Measurements from ENCODE around the gene ZNF282. TPM values are rescaled to one million over a fixed set of nuclear protein-coding genes. Genes with fewer than 3 reads are reported as not detected.

ZNF282 gene
- total and polyA plus RNA-seq, 5 experiments from 2014 or later, result 0.66 to 19.5 (median 1.1) TPM

- Mint-ChIP-seq H3K4me1 (peaks cover 18 to 39% (median 36%) of the 10 kb centered on the region in 4 donors), H3K27me3 (no peaks in the 10 kb centered on the region), H3K9me3 (no peaks in the 10 kb centered on the region), H3K36me3 (peaks cover 0 to 33% (median 15%) of the 10 kb centered on the region in 3 donors), H3K4me3 (peak overlapping the region; percentile 83 to 93 (median 91)), H3K27ac (peak overlapping the region; percentile 74 to 95 (median 88))
- DNase-seq, result peak in 1 of 10 donors; percentile 6
- POLR2A ChIA-PET, result interaction anchor here (1.3 kb wide), 1 partner anchor 33 kb away, joined by 3 read pairs; no protein-coding TSS in a partner anchor
- ATAC-seq, result peak; percentile 2 to 4
These were observed 1.4 kb downstream of the ZNF282 start for GRCh38 chr7:149196705-149197171.

DNA sequence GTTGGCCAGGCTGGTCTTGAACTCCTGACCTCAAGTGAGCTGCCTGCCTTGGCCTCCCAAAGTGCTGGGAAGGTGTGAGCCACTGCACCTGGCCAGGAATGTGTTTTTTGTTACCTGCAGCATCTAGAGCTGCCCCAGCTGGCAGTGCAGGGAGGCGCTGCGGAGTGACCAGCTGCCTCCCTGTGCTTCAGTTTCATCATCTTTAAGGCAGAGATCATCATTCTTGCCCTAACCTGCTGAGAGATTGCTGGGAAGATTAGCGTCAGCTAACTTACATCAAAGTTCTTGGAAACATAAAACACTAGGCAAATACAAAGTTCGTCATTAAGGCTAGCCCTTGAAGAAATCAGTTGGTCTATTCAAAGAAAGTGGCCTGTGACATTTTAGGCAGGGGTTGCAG, 2.3 kb downstream of the ZNF282 start:
- H3K9me3 Mint-ChIP-seq, result no peaks in the 10 kb centered on the region
- ATAC-seq, result no peak
- H3K4me3 Mint-ChIP-seq, result peak overlapping the region in 6 of 10 donors; percentile 24 to 93 (median 67)
- DNase-seq, result no peak
- H3K27me3 Mint-ChIP-seq, result no peaks in the 10 kb centered on the region
- H3K36me3 Mint-ChIP-seq, result peaks cover 0 to 42% (median 15%) of the 10 kb centered on the region in 3 donors
- POLR2A ChIA-PET, result interaction anchor here (1.1 to 1.3 kb wide), 2 partner anchors 49 to 71 kb away, joined by 3 to 5 read pairs; no protein-coding TSS in a partner anchor
- H3K4me1 Mint-ChIP-seq, result peaks cover 20 to 37% (median 34%) of the 10 kb centered on the region in 4 donors
- H3K27ac Mint-ChIP-seq, result peak overlapping the region in 5 of 10 donors; percentile 11 to 90 (median 81)

DNA sequence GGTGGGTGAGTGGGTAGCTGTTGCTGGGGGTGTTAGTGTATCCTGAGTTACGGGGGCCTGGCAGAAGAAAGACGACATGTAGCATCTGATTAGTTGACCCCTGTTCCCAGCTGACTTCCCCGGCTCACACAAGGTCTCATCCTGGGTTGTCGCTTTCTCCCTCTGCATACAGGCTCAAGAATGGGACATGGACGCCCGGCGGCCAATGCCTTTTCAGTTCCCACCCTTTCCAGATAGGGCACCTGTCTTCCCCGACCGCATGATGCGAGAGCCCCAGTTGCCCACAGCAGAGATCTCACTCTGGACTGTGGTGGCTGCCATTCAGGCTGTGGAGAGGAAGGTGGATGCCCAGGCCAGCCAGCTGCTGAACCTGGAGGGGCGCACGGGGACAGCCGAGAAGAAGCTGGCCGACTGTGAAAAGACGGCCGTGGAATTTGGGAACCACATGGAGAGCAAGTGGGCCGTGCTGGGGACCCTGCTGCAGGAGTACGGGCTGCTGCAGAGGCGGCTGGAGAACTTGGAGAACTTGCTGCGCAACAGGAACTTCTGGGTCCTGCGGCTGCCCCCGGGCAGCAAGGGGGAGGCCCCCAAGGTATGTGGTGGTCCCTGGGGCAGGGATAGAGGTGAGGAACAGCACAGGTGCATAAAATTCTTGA, 2.9 kb downstream of the ZNF282 start:
- no peaks in the 10 kb centered on the region for H3K9me3 Mint-ChIP-seq
- POLR2A ChIA-PET, result interaction anchor here (0.6 to 1.3 kb wide), 3 partner anchors 43 to 72 kb away, joined by 3 to 5 read pairs (median 3); no protein-coding TSS in a partner anchor
- no peak for ATAC-seq
- H3K36me3 Mint-ChIP-seq, result peaks cover 0 to 49% (median 19%) of the 10 kb centered on the region in 3 donors
- peak overlapping the region in 5 of 10 donors; percentile 8 to 85 (median 13) for H3K27ac Mint-ChIP-seq
- no peaks in the 10 kb centered on the region for H3K27me3 Mint-ChIP-seq
- DNase-seq, result no peak
- H3K4me1 Mint-ChIP-seq, result peaks cover 23 to 41% (median 34%) of the 10 kb centered on the region in 4 donors
- H3K4me3 Mint-ChIP-seq, result peak overlapping the region in 2 of 10 donors; percentile 34 to 43

- Mint-ChIP-seq H3K27me3 (no peaks in the 10 kb centered on the region), H3K27ac (peak overlapping the region in 3 of 10 donors; percentile 32 to 80 (median 37)), H3K9me3 (no peaks in the 10 kb centered on the region), H3K4me1 (peaks cover 29 to 47% (median 32%) of the 10 kb centered on the region in 4 donors), H3K4me3 (peak overlapping the region in 3 of 10 donors; percentile 15 to 60 (median 28)), H3K36me3 (peaks cover 0 to 59% (median 22%) of the 10 kb centered on the region in 3 donors)
- DNase-seq (no peak), ATAC-seq (no peak)
- POLR2A ChIA-PET, result no interaction called here
These were observed 4.1 kb downstream of the ZNF282 start for GRCh38 chr7:149199234-149199995.

DNA sequence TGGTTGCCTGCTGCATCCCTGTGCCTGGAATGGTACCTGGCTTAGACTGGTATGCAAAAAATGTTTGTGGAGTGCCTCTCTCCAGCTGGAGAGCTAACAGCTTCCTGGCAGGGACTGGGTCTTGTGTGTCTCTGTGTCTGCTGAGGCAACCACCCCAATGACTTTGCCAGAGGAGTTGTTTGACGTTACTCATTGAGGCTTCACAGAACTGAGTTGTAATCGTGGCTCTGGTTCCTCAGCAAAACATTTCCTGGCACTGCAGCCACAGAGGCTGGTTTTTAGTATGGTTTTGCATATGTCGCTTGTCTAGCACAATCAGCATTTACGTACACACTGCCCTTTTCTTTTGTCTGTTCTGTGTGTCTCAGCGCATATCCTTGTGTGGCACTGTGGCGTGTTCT, 7.5 kb downstream of the ZNF282 start:
- POLR2A ChIA-PET, result no interaction called here
- Mint-ChIP-seq H3K4me1 (peaks cover 11 to 30% (median 20%) of the 10 kb centered on the region in 4 donors), H3K9me3 (no peaks in the 10 kb centered on the region), H3K4me3 (no peak overlapping the region), H3K27me3 (no peaks in the 10 kb centered on the region), H3K36me3 (peaks cover 0 to 87% (median 31%) of the 10 kb centered on the region in 3 donors), H3K27ac (no peak overlapping the region)
- no peak for DNase-seq
- no peak for ATAC-seq

GRCh38 chr7:149205690-149206381, 10.5 kb downstream of the ZNF282 start:
- DNase-seq (no peak), ATAC-seq (no peak)
- peaks cover 0 to 87% (median 20%) of the 10 kb centered on the region in 3 donors for H3K36me3 Mint-ChIP-seq
- H3K4me3 Mint-ChIP-seq, result no peak overlapping the region
- peak overlapping the region in 1 of 10 donors; percentile 49 for H3K27ac Mint-ChIP-seq
- H3K4me1 Mint-ChIP-seq, result peaks cover 5 to 22% (median 16%) of the 10 kb centered on the region in 4 donors
- POLR2A ChIA-PET, result no interaction called here
- no peaks in the 10 kb centered on the region for H3K27me3 Mint-ChIP-seq
- no peaks in the 10 kb centered on the region for H3K9me3 Mint-ChIP-seq

DNA sequence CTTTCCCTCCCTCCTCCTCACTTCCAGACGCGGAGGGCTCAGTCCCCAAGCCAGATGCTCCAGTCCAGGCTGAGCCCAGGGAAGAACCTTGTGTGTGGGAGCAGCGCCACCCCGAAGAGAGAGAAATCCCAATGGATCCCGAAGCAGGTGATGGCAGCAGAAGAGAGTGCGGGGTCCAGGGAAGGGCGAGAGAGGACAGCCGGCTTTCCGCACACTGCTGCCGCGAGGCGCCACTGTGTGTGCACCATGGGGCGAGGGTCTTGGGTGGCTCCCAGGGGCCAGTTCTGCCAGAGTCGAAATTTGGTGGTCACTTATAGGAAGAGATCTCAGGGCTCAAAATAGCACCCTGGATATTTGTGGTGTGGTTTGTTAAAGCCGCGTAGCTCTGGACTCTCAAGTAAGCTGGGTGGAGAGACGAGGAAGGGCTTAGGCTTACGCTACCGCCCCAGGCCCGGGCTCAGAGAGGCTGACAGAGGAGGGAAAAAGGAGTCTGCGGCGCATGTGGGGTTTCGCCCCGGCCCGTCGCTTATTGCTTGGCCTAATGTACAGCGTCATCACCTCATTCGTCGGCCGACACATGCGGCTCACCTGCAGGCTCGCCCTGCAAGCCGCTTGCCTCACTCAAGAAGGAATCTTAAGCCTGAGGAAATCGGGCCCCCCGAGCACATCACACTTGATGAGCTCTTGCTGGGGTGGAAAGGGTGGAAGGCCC, 12.1 kb downstream of the ZNF282 start:
- Mint-ChIP-seq H3K9me3 (no peaks in the 10 kb centered on the region), H3K36me3 (peaks cover 0 to 85% (median 24%) of the 10 kb centered on the region in 3 donors), H3K4me3 (no peak overlapping the region), H3K4me1 (peaks cover 0 to 19% (median 11%) of the 10 kb centered on the region in 4 donors), H3K27me3 (no peaks in the 10 kb centered on the region), H3K27ac (peak overlapping the region in 1 of 10 donors; percentile 45)
- DNase-seq (no peak), ATAC-seq (no peak)
- POLR2A ChIA-PET, result interaction anchor here (0.8 kb wide), 1 partner anchor 78 kb away, joined by 3 read pairs; no protein-coding TSS in a partner anchor

GRCh38 chr7:149209518-149210269, 14.3 kb downstream of the ZNF282 start:
- POLR2A ChIA-PET, result interaction anchor here (0.6 kb wide), 1 partner anchor 22 kb away, joined by 3 read pairs; no protein-coding TSS in a partner anchor
- ATAC-seq (peak; percentile 65 to 72), DNase-seq (peak in 9 of 10 donors; percentile 20 to 53 (median 40))
- H3K4me1 Mint-ChIP-seq, result peaks cover 0 to 7% (median 6%) of the 10 kb centered on the region in 4 donors
- H3K36me3 Mint-ChIP-seq, result peaks cover 0 to 87% (median 19%) of the 10 kb centered on the region in 3 donors
- H3K27me3 Mint-ChIP-seq, result no peaks in the 10 kb centered on the region
- H3K27ac Mint-ChIP-seq, result peak overlapping the region in 2 of 10 donors; percentile 49 to 51
- H3K4me3 Mint-ChIP-seq, result no peak overlapping the region
- H3K9me3 Mint-ChIP-seq, result no peaks in the 10 kb centered on the region

DNA sequence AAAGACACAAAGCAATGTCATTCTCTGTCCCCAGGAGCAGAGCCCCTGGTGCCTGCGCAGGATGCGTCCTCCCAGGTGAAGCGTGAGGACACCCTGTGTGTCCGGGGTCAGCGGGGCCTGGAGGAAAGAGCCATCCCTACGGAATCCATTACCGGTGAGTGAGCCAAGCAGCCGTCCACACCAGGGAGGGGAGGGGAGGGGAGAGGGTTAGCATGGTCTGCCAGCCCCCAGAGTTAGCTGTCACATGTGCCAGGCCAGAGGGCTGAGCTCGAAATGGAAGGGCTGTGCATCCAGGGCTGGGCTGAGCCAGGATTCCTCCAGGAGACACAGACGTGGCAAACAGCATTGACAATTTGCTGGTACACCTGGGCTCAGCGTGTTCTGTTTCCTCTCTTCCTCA, 15.2 kb downstream of the ZNF282 start:
- peak overlapping the region in 1 of 10 donors; percentile 43 for H3K27ac Mint-ChIP-seq
- peaks cover 0 to 90% (median 19%) of the 10 kb centered on the region in 3 donors for H3K36me3 Mint-ChIP-seq
- DNase-seq (no peak), ATAC-seq (no peak)
- H3K9me3 Mint-ChIP-seq, result no peaks in the 10 kb centered on the region
- H3K27me3 Mint-ChIP-seq, result no peaks in the 10 kb centered on the region
- POLR2A ChIA-PET, result no interaction called here
- H3K4me3 Mint-ChIP-seq, result no peak overlapping the region
- H3K4me1 Mint-ChIP-seq, result peaks cover 0 to 7% (median 6%) of the 10 kb centered on the region in 4 donors

DNA sequence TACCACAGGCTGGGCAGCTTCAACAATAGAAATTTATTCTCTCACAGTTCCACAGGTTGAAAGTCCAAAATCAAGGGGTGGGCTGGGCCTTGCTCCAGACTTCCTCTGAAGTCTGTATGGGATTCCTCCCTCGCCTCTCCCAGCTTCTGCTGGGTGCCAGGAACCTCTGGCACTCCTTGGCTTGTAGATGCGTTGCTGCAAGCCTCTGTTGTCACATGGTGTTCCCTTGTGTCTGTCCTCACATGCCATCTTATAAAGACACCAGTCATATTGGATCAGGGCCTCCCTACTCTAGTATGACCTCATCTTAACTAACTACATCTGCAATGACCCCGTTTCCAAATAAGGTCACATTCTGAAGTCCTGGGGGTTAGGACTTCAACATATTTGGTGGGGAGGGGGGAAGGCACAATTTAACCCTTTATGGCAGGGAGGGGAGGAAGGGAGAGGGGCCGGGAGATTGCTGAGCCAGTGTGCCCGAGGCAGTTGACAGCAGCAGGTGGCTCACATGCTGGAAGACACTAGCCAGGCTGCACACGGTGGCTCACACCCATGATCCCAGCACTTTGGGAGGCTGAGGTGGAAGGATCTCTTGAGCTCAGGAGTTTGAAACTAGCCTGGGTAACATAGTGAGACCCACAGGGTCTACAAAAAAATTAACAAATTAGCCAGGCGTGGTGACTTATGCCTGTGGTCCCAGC, 18.8 kb downstream of the ZNF282 start:
- Mint-ChIP-seq H3K9me3 (no peaks in the 10 kb centered on the region), H3K4me3 (peak overlapping the region in 1 of 10 donors; percentile 29), H3K36me3 (peaks cover 0 to 92% (median 15%) of the 10 kb centered on the region in 3 donors), H3K4me1 (peaks cover 0 to 7% (median 5%) of the 10 kb centered on the region in 4 donors), H3K27me3 (no peaks in the 10 kb centered on the region), H3K27ac (peak overlapping the region in 2 of 10 donors; percentile 24 to 38)
- POLR2A ChIA-PET, result no interaction called here
- ATAC-seq, result no peak
- DNase-seq, result no peak

GRCh38 chr7:149216402-149216801, 21.1 kb downstream of the ZNF282 start:
- no peaks in the 10 kb centered on the region for H3K9me3 Mint-ChIP-seq
- DNase-seq (no peak), ATAC-seq (no peak)
- no peak overlapping the region for H3K27ac Mint-ChIP-seq
- H3K4me3 Mint-ChIP-seq, result no peak overlapping the region
- peaks cover 0 to 88% (median 12%) of the 10 kb centered on the region in 3 donors for H3K36me3 Mint-ChIP-seq
- peaks cover 0 to 4% (median 0%) of the 10 kb centered on the region in 4 donors for H3K4me1 Mint-ChIP-seq
- POLR2A ChIA-PET, result no interaction called here
- H3K27me3 Mint-ChIP-seq, result no peaks in the 10 kb centered on the region

Data from naive thymus-derived CD8-positive, alpha-beta T cell (primary cell).